GM19239 (cell line): ENCODE results near the gene ZC3H12D.
"Not testable (repeated sequence)": the region's sequence is repeated elsewhere in the genome, so short reads cannot be mapped to it uniquely, and the experiment has no call there.

Experiments
- DNase-seq: peaks from one replicate; pipeline ENCODE4 v3.0.0; 2011; ENCODE audit warnings: low spot score; ENCODE audit not compliant: insufficient read length
- FAIRE-seq: peaks from 2 replicates; lab custom pipeline; 2011; peaks lifted over from hg19 to GRCh38; lab: Jason Lieb, UNC

ZC3H12D gene

DNA sequence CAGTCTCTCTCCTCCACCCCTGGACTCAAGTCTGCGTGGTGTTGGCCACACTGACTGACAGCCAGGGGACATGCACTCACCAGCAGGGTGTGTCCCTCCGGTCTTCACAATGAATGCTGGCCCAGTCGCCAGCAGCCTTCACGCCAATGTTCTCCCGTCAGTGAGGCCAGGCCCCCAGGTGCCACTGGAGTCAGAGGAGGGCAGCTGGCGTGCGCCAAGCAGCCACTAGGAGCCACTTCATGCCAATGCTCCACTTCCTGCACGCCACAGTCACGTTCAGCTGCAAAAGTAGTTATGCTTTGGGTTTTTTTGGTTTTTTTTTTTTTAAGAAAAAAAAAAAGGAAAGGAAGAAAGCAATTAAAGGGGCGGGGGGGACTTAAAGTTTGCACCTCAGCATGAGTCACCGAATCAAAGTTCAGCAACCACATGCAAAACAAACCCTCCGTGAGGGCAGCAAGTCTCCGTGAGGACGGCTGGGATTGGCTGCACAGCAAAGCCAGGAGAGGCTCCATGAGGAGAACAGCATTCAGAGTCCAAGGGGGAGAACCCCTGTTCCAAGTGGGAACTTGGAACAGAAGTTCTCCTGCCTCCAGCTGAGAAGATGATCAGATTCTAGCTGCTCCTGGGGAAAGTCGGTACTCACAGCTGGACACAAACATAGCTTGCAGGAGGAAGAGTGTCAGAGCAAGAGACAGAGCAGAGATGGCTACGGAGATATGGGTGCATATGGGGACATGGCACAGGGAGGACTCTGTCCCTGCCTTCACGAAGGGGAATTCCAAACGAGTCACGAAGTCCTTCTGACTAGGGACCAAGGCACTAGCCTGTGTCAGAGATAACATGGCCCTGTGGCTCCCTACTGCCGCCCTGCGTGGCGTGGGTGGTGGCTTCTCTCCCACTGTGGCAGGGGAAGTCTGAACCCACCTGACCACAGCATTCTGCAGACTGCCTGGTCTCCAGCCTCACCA, at the start of gene ZC3H12D:
Gene ZC3H12D, minus strand, starts transcription at position 282 of the 968 bp plus-strand sequence. CDS start 10,471 bp downstream, outside the sequence.
- FAIRE-seq (peak; percentile 85), DNase-seq (no peak)

DNA sequence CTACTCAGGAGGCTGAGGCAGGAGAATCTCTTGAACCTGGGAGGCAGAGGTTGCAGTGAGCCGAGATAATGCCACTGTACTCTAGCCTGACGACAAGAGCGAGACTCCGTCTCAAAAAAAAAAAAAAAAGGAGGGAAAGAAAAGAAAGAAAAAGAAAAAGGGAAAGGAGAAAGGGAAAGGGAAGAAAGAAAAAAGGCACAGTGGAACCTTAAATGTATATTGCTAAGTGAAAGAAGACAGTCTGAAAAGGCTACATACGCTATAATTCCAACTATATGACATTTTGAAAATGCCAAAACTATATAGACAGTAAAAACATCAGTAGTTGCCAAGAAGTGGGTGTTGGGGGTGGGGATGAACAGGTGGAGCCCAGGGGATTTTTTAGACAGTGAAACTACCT, 44.8 kb upstream of the ZC3H12D start:
- no peak for DNase-seq
- FAIRE-seq = no peak

DNA sequence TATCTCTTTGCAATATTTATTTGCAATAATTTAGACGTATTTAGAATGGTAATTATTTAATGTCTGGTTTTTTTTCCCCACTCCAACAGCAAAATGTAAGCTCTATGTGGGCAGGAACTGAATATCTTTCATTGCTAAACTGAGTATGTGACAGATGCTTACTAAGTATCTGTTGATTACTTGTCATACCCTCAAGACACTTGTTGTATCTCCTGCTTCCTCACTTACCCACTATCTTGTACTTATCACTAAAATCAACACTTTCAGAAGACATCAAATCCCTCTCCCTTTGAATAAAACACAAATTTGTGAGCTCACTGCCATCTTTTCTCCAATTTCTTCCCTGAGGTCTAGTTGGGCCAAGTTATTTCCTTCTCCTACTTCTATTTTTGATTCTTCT, 30.7 kb upstream of the ZC3H12D start:
- FAIRE-seq (no peak), DNase-seq (no peak)

DNA sequence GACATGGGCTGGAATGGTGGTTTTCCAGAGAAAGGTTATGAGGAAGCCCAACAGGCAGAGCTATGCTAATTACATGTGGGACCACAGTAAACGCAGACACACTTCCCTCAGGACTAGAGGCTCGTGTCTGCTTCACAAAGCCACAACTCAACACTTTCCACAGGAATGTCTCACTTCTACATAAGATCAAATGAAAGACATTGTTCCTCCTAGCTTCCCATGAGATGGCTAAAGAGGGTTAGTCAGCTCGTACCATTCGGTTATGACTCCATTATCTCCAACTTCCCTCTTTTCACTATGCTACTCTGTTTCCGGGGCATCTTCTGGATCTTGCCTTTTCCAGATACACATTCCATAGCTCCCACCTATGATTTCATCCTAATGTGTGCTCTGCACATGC, 29.1 kb upstream of the ZC3H12D start:
- peak; percentile 48 for FAIRE-seq
- DNase-seq = no peak

DNA sequence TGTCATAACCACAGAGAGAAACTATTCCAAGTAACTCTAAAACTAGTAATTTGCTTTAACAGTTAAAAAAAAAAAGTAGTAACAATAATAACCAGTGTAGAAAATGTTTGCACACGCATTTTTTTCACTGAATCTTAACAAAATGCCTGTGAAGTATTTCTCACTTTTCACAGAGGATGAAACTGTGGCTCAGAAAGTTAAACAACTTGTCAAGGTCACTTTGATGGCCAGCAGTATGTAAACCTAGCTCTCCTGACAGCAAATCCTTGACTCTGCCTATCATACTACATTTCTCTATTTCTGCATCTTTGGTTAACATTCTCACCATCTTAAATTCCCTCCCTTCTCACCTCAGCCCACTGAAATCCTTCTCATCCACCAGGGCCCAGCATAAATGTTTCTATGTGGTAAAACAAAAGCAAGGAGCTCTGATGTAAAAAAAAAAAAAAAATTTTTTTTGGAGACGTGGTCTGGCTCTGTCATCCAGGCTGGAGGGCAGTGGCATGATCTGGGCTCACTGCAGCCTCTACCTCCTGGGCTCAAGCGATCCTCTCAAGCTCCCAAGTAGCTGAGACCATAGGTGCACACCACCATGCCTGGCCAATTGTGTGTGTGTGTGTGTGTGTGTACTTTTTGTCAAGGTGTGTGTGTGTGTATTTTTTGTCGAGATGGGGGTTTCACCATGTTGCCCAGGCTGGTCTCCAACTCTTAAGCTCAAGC, 26.1 kb upstream of the ZC3H12D start:
- DNase-seq = no peak
- no peak for FAIRE-seq

DNA sequence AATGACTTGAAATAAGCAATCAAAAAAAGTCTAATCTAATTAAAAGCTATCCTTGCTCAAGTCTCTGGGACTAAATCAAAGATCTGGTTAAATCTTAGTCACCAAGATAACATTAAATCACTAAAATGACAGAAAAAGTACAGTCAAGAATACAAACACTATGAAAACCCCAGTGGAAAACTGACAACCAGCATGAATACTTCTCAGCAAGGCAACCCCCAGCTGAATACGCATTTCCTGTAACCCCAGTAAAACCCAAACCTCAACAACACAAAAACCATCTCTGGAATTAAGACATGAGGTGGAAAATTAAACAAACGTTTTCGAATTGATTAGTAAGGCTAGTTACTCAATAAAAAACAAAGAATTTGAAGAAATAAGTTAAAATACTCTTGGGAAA, 23.7 kb upstream of the ZC3H12D start:
- DNase-seq = no peak
- FAIRE-seq = peak; percentile 80

DNA sequence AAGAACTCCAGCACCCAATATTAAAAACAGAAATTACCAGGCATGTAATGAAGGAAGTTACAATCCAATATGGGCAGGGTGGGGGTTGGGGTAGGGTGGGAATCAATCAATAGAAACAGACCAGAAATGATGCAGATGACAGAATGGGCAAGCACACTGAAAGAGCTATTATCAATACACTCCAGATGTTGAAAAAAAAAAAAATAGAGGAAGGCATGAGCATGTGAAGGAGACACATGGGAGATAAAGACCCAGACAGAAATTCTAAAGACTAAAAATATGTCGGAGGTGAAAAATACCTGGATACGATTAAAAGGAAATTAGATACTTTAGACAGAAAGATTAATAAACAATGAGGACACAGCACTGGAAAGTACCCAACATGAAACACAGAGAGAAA, 19.1 kb upstream of the ZC3H12D start:
- FAIRE-seq = no peak
- no peak for DNase-seq

DNA sequence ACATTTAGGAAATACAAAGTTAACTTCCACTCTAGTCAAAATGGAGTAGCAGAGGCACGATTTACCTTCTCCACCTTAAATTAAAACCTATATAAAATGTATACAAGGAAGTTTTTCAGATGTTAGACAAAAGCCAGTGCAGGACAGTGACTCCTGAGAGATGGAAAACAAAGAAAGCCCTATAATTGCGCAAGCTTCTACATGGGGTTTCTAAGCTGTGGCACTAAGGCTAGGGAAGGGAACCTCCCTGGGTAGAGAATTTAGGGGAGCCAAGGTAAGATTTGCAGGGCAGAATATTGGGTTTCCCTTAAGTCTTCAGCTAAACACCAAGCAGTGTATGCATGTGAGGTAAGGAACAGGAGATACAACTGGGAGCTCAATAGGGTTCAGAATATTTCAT, 18.5 kb upstream of the ZC3H12D start:
- FAIRE-seq (no peak), DNase-seq (no peak)

DNA sequence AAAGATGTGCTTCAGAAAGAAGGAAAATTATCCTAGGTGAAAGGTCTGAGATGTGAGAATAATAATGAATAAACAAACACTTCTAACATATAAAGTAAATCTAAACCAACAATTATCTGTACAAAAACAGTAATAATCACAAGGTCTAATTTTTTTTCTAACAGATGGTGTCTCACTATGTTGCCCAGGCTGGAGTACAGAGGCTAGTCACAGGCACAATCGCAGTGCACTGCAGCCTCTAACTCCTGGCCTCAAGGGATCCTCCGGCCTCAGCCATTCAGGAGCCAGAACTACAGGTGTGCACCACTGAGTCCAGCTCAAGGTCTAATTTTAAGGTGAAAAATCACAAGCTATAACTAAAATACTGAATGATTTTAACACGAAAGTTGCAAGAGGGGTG, 17.0 kb upstream of the ZC3H12D start:
- FAIRE-seq = no peak
- DNase-seq = no peak

DNA sequence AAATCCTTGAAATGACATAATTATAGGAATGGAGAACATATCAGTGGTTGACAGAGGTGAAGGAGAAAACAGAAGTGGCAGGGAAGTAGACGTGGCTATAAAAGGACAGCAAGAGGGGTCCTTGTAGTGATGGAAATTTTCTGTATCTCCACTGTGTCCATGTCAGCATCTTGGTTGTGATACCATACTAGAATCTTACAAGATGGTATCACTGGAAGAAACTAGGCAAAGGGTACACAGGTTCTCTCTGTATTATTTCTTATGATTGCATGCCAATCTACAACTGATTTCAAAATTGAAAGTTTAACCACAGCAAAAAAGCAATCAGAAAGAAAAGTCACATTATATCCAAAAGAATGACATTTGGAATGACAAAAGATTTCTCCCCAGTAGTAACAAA, 16.4 kb upstream of the ZC3H12D start:
- FAIRE-seq = no peak
- no peak for DNase-seq

DNA sequence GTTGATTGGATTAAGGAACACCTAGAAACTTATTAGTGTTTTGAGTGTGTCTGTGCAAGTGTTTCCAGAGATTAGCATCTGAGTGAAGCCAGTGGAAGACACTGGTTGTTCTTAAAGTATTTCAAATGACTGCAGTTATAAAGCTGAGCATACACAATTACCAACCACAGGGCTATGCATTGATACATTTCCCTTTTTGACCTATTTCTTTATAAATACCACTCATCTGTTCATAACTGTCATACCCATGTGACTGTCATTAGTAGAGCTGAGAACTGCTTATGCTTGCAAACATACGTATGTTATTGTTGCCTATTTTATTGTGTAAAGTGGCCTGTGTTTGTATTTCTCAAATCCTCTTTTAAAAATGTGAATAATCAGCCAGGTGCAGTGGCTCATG, 15.3 kb upstream of the ZC3H12D start:
- DNase-seq (no peak), FAIRE-seq (no peak)

DNA sequence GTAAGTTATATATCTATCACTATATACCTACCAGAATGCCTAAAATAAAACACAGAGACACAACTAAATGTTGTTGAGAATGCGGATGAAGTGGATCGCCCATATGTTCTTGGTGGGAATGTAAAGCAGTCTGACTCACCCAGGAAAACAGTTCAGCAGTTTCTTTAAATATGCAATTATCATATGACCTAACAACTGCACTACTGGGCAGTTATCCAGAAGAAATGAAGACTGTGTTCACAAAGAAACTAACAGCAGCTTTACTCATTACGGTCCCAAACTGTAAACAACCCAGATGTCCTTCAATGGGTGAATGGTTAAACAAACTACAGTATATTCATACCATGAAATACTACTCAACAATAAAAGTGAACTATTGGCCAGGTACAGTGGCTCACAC, 14.3 kb upstream of the ZC3H12D start:
- no peak for FAIRE-seq
- no peak for DNase-seq

DNA sequence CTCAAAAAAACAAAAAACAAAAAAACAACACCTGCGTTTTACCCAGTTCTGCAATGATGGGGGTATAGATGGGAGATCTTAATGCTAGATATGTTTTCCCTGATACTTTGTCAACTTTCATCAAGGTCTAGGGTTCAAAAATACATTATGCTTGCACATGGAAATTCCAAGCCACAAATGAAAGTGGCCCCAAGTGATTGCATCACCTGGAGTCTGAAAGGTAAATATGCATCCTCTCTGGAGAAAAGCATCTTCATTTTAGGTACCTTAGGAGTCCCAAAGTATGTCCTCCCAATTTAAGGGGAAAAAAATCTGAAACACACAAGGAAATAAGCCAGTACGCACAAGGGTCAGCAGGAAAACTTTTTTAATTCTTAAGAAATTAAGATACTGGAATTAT, 12.6 kb upstream of the ZC3H12D start:
- FAIRE-seq (no peak), DNase-seq (no peak)

DNA sequence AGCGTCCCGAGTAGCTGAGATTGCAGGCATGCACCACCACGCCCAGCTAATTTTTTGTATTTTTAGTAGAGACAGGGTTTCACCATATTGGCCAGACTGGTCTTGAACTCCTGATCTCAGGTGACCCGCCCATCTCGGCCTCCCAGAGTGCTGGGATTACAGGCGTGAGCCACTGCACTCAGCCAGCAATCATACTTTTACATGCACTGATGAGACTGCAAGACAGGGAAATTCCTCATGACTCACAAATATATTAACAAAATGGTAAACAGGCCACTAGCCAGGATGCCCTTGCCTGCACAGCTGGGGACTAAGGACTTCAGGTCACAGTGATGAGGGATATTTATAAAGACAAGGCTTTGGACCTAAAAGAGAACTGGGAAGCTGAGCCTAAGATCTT, 11.8 kb upstream of the ZC3H12D start:
- DNase-seq, FAIRE-seq: not testable (repeated sequence)

DNA sequence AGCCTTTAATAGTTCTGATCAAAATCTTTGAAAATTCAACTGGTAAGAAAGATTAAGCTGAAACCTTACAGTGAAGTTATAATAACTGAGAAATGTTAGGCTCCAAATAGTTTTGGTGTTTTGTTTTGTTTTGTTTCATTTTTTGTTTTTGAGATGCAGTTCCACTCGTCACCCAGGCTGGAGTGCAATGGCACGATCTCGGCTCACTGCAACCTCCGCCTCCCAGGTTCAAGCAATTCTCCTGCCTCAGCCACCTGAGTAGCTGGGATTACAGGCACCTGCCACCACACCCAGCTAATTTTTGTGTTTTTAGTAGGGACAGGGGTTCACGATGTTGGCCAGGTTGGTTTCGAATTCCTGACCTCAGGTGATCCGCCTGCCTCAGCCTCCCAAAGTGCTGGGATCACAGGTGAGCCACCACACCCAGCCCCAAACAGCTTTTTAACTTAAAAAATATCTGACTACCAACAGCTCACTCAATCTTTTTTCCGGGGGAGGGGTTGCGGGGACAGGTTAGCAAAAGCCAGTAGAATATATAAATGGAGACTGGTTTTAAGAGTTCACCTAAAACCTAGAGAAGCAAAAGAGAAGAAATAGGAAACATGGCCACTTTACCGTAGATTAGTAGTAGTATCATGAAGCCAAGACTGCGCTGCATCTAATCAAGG, 10.7 kb upstream of the ZC3H12D start:
- FAIRE-seq = peak; percentile 23
- not testable (repeated sequence) for DNase-seq

DNA sequence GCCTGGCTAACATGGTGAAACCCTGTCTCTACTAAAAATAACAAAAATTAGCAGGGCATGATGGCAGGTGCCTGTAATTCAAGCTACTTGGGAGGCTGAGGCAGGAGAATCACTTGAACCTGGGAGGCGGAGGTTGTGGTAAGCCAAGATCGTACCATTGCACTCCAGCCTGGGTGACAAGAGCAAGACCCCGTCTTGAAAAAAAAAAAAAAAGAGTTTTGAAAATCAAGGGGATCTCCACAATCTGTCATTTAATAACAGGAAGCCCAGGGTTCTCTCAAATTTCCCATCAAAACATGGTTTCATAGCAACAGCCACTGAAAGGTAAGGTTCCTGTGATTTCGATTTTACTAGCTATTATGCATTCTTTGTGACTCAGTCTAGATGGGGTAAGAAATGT, 10.0 kb upstream of the ZC3H12D start:
- not testable (repeated sequence) for DNase-seq
- peak; percentile 67 for FAIRE-seq

DNA sequence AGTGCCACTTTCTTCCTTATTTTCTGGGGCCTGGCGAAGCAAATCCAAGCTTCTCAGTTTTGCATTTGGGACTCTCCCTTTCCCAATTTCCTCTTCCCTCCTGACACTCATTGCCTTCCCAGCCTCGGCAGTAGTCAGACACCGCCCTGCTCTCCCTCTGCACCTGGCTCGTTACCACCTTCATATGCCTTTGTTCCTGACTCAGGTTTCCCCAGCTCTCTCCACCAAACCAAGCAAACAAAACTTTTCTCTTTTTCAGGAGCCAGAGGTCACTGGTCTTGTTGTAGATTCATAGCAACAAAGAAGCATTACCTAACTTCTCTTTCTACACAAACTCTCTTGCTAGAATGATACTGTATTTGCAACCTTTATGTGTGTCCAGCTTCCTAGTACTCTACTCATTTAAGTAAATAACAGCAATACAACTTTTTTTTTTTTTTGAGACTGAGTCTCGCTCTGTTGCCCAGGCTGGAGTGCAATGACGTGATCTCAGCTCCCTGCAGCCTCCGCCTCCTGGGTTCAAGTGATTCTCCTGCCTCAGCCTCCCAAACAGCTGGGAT, 9.0 kb upstream of the ZC3H12D start:
- no peak for FAIRE-seq
- DNase-seq = no peak

DNA sequence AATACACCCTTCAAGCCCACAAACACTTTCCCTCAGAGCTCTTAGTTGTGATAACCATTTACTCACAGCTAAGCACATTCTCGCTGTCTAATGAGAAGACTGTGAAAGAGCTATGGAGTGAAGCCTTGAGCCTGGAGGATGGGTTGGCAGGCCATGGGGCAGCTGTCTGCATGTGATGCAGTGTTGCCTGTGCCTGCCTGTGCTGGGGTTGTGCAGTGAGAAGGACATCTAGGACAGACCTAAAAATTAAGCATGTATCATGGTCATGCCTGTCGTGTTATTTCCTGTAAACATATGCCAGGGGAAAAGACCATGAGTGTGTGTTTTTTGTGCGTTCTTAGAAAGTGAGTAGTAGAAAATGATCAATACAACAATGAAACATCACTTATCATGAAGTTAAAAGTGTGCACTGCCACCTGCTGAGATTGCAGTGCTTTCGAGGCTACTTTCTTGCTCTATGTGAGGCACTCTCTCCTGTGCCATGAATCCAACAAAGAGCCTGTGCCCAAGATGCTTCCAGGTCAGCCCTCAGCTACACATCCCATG, 8.1 kb upstream of the ZC3H12D start:
- no peak for FAIRE-seq

DNA sequence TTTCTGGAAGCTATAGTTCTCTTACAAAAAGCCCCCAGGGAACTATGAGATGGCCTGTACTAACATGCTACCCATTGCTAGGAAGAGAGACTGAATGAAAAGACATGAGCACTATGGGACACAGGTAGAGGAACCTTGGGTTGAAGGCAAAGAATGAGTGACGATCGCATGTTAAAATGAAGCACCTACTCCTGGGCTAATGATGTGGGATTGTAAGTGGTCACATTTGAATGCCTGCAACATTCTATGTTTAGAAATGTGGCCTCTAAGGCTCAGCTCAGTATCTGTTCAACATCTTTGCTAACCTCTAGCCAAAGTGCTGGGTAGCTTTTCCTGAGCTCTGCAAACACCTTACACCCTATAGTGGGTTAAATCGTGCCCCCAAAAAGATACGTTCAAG, 5.2 kb upstream of the ZC3H12D start:
- peak; percentile 66 for FAIRE-seq

More for the DNA sequence above, 8.1 kb upstream of the ZC3H12D start:
- no peak for DNase-seq

DNA sequence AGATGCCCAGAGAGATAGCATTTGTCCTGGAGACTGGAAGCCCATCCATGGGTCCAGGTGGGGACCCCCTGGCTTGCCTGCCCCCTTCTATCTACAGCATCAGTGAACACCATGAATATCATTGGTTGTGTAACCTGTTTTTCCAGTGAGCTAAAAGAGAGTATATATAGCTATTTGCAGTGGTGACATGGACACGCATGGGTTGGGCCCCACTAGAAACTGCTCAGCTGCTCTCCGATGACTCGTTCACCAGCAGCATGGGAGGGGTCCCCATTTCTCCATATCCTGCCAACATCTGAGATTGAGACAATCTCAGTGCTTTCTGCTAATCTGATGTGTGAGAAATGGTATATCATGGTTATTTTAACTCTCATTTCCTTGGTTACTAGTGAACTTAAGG, 4.0 kb upstream of the ZC3H12D start:
- no peak for DNase-seq
- FAIRE-seq = peak; percentile 18

More for the DNA sequence above, 5.2 kb upstream of the ZC3H12D start:
- DNase-seq = no peak
